Ovary (tissue), 9 donors: ENCODE results near the gene IRF5. TPM values are rescaled to one million over a fixed set of nuclear protein-coding genes. Genes with fewer than 3 reads are reported as not detected.
"Not testable (repeated sequence)": the region's sequence is repeated elsewhere in the genome, so short reads cannot be mapped to it uniquely, and the experiment has no call there.

Source experiments
- DNase-seq, 5 donors: peaks; one replicate each; pipeline ENCODE4 v3.0.0-alpha.2; 2019 to 2020
- H3K27ac ChIP-seq, 2 donors: fragments of 200-600 bp; one replicate each; pipeline versions ENCODE4 v1.5.1 to v1.8.0; 2019 to 2022
- H3K27me3 ChIP-seq: fragments of 200-600 bp; one replicate; pipeline ENCODE4 v1.8.0; 2022
- H3K36me3 ChIP-seq: fragments of 200-600 bp; sonication (generic); one replicate; pipeline ENCODE4 v1.5.1; 2019
- H3K4me1 ChIP-seq: one replicate; pipeline ENCODE4 v1.8.1; 2013; ENCODE audit warnings: mild to moderate bottlenecking, moderate library complexity; ENCODE audit not compliant: insufficient read depth
- H3K4me3 ChIP-seq: fragments of 200-600 bp; sonication (generic); one replicate; pipeline ENCODE4 v1.5.1; 2017
- H3K9me3 ChIP-seq, 2 donors: fragments of 200-600 bp in 1 of 2; sonication (generic) in 1 of 2; one replicate each; pipeline versions ENCODE4 v1.5.1 to v1.8.1; 2013 to 2019; ENCODE audit warnings: mild to moderate bottlenecking in 1 of 2, moderate library complexity in 1 of 2
- CTCF ChIP-seq, 3 donors: fragments of 450-650 bp in 2 of 3; fragments of 200-600 bp in 1 of 3; IDR thresholded peaks; one replicate each; pipeline versions ENCODE4 v1.5.1 to v1.8.0; 2016 to 2022; ENCODE audit warnings: antibody characterized with exemption in 3 of 3, mild to moderate bottlenecking in 1 of 3
- EP300 ChIP-seq: sonication (generic); formaldehyde crosslinking; IDR thresholded peaks from one replicate; pipeline ENCODE4 v1.6.1; 2017; ENCODE audit warnings: antibody characterized with exemption
- POLR2A ChIP-seq: fragments of 450-650 bp; IDR thresholded peaks from one replicate; pipeline ENCODE4 v1.6.1; 2017; ENCODE audit warnings: antibody characterized with exemption, mild to moderate bottlenecking, moderate library complexity
- WGBS, 3 donors: extraction: QIAGEN DNeasy Blood & Tissue Kit in 1 of 3; methylation state at CpG; one replicate each; pipeline versions ENCODE4 v1.1.5 to v1.1.7; 2013 to 2017; 5-methylcytosine and 5-hydroxymethylcytosine counted together
- intact Hi-C, 4 donors: fragments of 100-400 bp; cut with DNase I; formaldehyde crosslinking; loops; one replicate each; pipeline versions ENCODE4 v1.11.0 to v1.15.1; 2022 to 2023
- polyA plus RNA-seq, 2 donors: library from polyadenylated mRNA; stranded (reverse); fragments of 200-250 nt in 1 of 2; fragments of 350-450 nt in 1 of 2; fragmentation: Illumina TruSeq in 1 of 2; extraction: RNeasy Lipid Tissue Mini Kit (QIAGEN cat#74804) in 1 of 2; gene quantifications; one replicate each; pipeline ENCODE4 v1.2.3, GENCODE V29; 2013 to 2014
- small RNA-seq: library from RNA; depleted of rRNA; stranded (forward); fragments of <200 nt; gene quantifications from one replicate; pipeline ENCODE3, GENCODE V24; 2016
- total RNA-seq, 7 donors: library from RNA; depleted of rRNA in 2 of 7; stranded (reverse); fragments of >200 nt in 2 of 7; fragmentation: NEBNext Ultra II Directional in 3 of 7; extraction: Animal tissue kit (Norgen Biotek cat#: 25700) in 3 of 7; gene quantifications; one replicate each; pipeline versions ENCODE4 v1.1.0 to v1.2.4, GENCODE V29; 2016 to 2023
- donor health status: DM: no; HTN: no; CAD: no; lungs with moderate emphysema.
- donor health status: DM: no; HTN: no; CAD: no.
- donor health status: Bipolar disorder and iron deficiency.
- donor health status: DM: yes; HTN: yes; CAD: no.
- donor health status: DM: no; HTN: no; CAD: no.
- donor health status: DM: yes; HTN: yes; CAD: no.

The IRF5 gene
- total and polyA plus RNA-seq, 9 donors: 2.1 to 6.5 (median 2.6) TPM

DNA sequence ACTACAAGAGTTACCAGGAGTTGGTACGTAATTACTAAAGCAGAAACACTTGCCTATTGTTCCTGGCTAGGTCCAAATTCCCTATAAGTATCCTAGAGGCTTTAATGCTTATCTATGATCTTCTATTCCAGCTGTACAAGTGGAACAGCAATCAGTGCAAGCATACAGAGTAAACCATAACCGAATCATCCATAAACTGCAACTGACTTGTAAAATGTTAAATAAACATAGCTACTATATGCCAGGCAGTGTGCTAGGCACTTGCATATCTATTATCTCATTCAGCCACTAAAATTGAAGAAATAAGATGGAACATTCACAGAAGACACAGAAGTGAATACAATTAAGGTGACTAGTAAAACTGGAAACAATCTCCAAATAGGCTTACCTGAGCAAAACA lies 55.7 kb downstream of the IRF5 start:
- WGBS, 3 donors: 91 to 95% (median 93%) methylated on average over 2 of the region's 2 CpGs
- Histone ChIP-seq H3K4me1 (no peaks in the 10 kb centered on the region), H3K27me3 (no peaks in the 10 kb centered on the region), H3K36me3 (no peaks in the 10 kb centered on the region), H3K4me3 (no peak overlapping the region), H3K9me3 (no peaks in the 10 kb centered on the region), H3K27ac (no peak overlapping the region)
- DNase-seq: no peak
- intact Hi-C loops: no loop called here
- no peak for TF ChIP-seq CTCF (IDR thresholded peaks at IDR 0.05)
- TF ChIP-seq EP300: no peak
- TF ChIP-seq POLR2A: no peak

DNA sequence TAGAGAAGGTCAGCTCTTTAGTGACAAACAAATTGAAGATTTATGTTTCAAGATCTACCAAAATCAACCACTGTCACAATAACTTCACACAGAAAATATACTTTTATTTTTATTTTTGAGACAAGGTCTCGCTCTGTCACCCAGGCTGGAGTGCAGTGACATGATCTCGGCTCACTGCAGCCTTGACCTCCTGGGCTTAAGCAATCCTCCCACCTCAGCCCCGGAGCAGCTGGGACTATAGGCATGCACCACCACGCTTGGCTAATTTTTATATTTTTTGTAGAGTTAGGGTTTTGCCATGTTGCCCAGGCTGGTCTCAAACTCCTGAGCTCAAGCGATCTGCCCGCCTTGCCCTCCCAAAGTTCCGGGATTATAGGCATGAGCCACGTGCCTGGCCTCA lies 56.8 kb downstream of the IRF5 start:
- H3K27me3 ChIP-seq, H3K4me1 ChIP-seq, H3K36me3 ChIP-seq, H3K27ac ChIP-seq, DNase-seq, H3K4me3 ChIP-seq, H3K9me3 ChIP-seq, intact Hi-C loops: not testable (repeated sequence)
- 73 to 82% (median 82%) methylated on average over 8 of the region's 8 CpGs for WGBS, 3 donors

- Histone ChIP-seq H3K27ac (no peak overlapping the region), H3K4me1 (no peaks in the 10 kb centered on the region)
Measured at GRCh38 chr7:128997181-128997580, 59.5 kb downstream of the IRF5 start.

More at GRCh38 chr7:128997181-128997580, 59.5 kb downstream of the IRF5 start:
- H3K4me3 ChIP-seq: no peak overlapping the region
- H3K36me3 ChIP-seq: no peaks in the 10 kb centered on the region
- TF ChIP-seq CTCF (IDR thresholded peaks at IDR 0.05): no peak
- no peak for TF ChIP-seq POLR2A
- TF ChIP-seq EP300: no peak
- H3K9me3 ChIP-seq: no peaks in the 10 kb centered on the region
- 84 to 88% (median 84%) methylated on average over 5 of the region's 5 CpGs for WGBS, 3 donors
- intact Hi-C loops: no loop called here
- no peaks in the 10 kb centered on the region for H3K27me3 ChIP-seq
- no peak for DNase-seq

Small RNA genes within 50 kb of the gene (small RNA-seq; reads per million reads assigned to genes)
- gene RN7SL306P: not detected

Other genes starting within 250 kb of the IRF5 start
- gene CALU, start 198.6 kb upstream of the IRF5 start, total RNA-seq: 100 to 1,000 TPM in 2 of 7 donors, 10 to 100 TPM in 5; 48.9 to 110 (median 71.0) TPM
- gene CALU, start 198.6 kb upstream of the IRF5 start, polyA plus RNA-seq: 100 to 1,000 TPM in 1 of 2 donors, 10 to 100 TPM in 1; 38.9 to 187 TPM
- gene OPN1SW, start 162.1 kb upstream of the IRF5 start, total RNA-seq: not detected
- not detected for gene OPN1SW, start 162.1 kb upstream of the IRF5 start, polyA plus RNA-seq
- 10 to 100 TPM in 1 of 7 donors, 1 to 10 TPM in 6; 2.4 to 14.0 (median 5.9) TPM for gene CCDC136, start 146.0 kb upstream of the IRF5 start, total RNA-seq
- gene CCDC136, start 146.0 kb upstream of the IRF5 start, polyA plus RNA-seq: 1 to 10 TPM; 3.4 to 4.4 TPM
- gene FLNC, start 107.5 kb upstream of the IRF5 start, total RNA-seq: 10 to 100 TPM in 6 of 7 donors, 1 to 10 TPM in 1; 8.0 to 51.2 (median 17.3) TPM
- gene FLNC, start 107.5 kb upstream of the IRF5 start, polyA plus RNA-seq: 1 to 10 TPM; 6.5 to 6.8 TPM
- gene ATP6V1F, start 75.1 kb upstream of the IRF5 start, total RNA-seq: 100 to 1,000 TPM in 1 of 7 donors, 10 to 100 TPM in 6; 57.3 to 108 (median 85.0) TPM
- 100 to 1,000 TPM in 1 of 2 donors, 10 to 100 TPM in 1; 98.2 to 128 TPM for gene ATP6V1F, start 75.1 kb upstream of the IRF5 start, polyA plus RNA-seq
- 1 to 10 TPM in 1 of 7 donors, under 1 TPM in 3, not detected in 3; 0.15 to 1.8 (median 0.21) TPM for gene KCP, start 27.2 kb upstream of the IRF5 start, total RNA-seq
- gene KCP, start 27.2 kb upstream of the IRF5 start, polyA plus RNA-seq: under 1 TPM in 1 of 2 donors, not detected in 1; 0.05 TPM
- gene TNPO3, start 117.2 kb downstream of the IRF5 start, total RNA-seq: 10 to 100 TPM; 22.9 to 35.4 (median 30.9) TPM
- gene TNPO3, start 117.2 kb downstream of the IRF5 start, polyA plus RNA-seq: 10 to 100 TPM; 18.6 to 40.1 TPM
- gene TSPAN33, start 206.8 kb downstream of the IRF5 start, total RNA-seq: 1 to 10 TPM; 1.7 to 6.5 (median 5.7) TPM
- 1 to 10 TPM; 8.9 to 9.3 TPM for gene TSPAN33, start 206.8 kb downstream of the IRF5 start, polyA plus RNA-seq